GM23338 (cell line): ENCODE measurements around the gene RRBP1.

ENCODE experiments used
- CREB1 ChIP-seq: fragments of 250-450 bp; sonication (Bioruptor Pico); IDR thresholded peaks from 2 replicates; pipeline ENCODE4 v1.5.0; 2020; ENCODE audit warnings: low read depth, mild to moderate bottlenecking, moderate library complexity
- ETS1 ChIP-seq: IDR thresholded peaks from 2 replicates; pipeline ENCODE4 v1.6.1; 2016; ENCODE audit warnings: antibody characterized with exemption
- EZH2 ChIP-seq: fragments of 200-600 bp; sonication (generic); IDR thresholded peaks from one replicate; pipeline ENCODE4 v1.8.0; 2017; ENCODE audit warnings: antibody characterized with exemption, mild to moderate bottlenecking, low read depth; ENCODE audit not compliant: unreplicated experiment
- EZH2phosphoT487 ChIP-seq: fragments of 200-600 bp; sonication (generic); IDR thresholded peaks from one replicate; pipeline ENCODE4 v1.8.1; 2018; ENCODE audit warnings: antibody characterized with exemption; ENCODE audit not compliant: unreplicated experiment
- JUNB ChIP-seq: IDR thresholded peaks from one replicate; pipeline ENCODE4 v1.6.1; 2016; ENCODE audit warnings: antibody characterized with exemption; ENCODE audit not compliant: unreplicated experiment
- NANOG ChIP-seq: IDR thresholded peaks from 2 replicates; pipeline ENCODE4 v1.6.1; 2016; ENCODE audit warnings: antibody characterized with exemption, borderline replicate concordance
- POLR2AphosphoS5 ChIP-seq: IDR thresholded peaks from 2 replicates; pipeline ENCODE4 v1.6.1; 2016; ENCODE audit warnings: antibody characterized with exemption, low read depth
- REST ChIP-seq: IDR thresholded peaks from one replicate; pipeline ENCODE4 v1.6.1; 2018; ENCODE audit warnings: antibody characterized with exemption; ENCODE audit not compliant: unreplicated experiment
- STAT1 ChIP-seq: IDR thresholded peaks from one replicate; pipeline ENCODE4 v1.6.1; 2016; ENCODE audit warnings: antibody characterized with exemption; ENCODE audit not compliant: unreplicated experiment
- ZNF331 ChIP-seq: fragments of 250-450 bp; sonication (Bioruptor Pico); IDR thresholded peaks from 2 replicates; pipeline ENCODE4 v1.5.0; 2020; ENCODE audit warnings: low read depth, mild to moderate bottlenecking, moderate library complexity
- TF ChIP-seq, protein P1 (sequence below), 2 experiments: fragments of 200-600 bp in 1 of 2; sonication (generic) in 1 of 2; conservative IDR thresholded peaks; 2 replicates each; pipeline versions ENCODE4 v1.5.1 to v1.6.1; 2016 to 2017; ENCODE audit warnings: antibody characterized with exemption in 2 of 2, low read depth in 2 of 2, mild to moderate bottlenecking in 2 of 2, moderate library complexity in 1 of 2
- TF ChIP-seq, protein P2 (sequence below): fragments of 250-450 bp; sonication (Bioruptor Pico); IDR thresholded peaks from 2 replicates; pipeline ENCODE4 v1.5.0; 2020; ENCODE audit warnings: mild to moderate bottlenecking, moderate library complexity

GRCh38 chr20:17576215-17576614, 105.8 kb downstream of the RRBP1 start:
- TF ChIP-seq, protein P1, sequence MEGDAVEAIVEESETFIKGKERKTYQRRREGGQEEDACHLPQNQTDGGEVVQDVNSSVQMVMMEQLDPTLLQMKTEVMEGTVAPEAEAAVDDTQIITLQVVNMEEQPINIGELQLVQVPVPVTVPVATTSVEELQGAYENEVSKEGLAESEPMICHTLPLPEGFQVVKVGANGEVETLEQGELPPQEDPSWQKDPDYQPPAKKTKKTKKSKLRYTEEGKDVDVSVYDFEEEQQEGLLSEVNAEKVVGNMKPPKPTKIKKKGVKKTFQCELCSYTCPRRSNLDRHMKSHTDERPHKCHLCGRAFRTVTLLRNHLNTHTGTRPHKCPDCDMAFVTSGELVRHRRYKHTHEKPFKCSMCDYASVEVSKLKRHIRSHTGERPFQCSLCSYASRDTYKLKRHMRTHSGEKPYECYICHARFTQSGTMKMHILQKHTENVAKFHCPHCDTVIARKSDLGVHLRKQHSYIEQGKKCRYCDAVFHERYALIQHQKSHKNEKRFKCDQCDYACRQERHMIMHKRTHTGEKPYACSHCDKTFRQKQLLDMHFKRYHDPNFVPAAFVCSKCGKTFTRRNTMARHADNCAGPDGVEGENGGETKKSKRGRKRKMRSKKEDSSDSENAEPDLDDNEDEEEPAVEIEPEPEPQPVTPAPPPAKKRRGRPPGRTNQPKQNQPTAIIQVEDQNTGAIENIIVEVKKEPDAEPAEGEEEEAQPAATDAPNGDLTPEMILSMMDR (conservative IDR thresholded peaks at IDR 0.05; ENCODE audit: low read depth in 2 of 2) = no peak
- TF ChIP-seq EZH2 (no peak), POLR2AphosphoS5 (no peak), REST (no peak), CREB1 (no peak), JUNB (no peak), ETS1 (no peak), EZH2phosphoT487 (no peak), ZNF331 (no peak), STAT1 (no peak), NANOG (no peak)
- TF ChIP-seq, protein P2, sequence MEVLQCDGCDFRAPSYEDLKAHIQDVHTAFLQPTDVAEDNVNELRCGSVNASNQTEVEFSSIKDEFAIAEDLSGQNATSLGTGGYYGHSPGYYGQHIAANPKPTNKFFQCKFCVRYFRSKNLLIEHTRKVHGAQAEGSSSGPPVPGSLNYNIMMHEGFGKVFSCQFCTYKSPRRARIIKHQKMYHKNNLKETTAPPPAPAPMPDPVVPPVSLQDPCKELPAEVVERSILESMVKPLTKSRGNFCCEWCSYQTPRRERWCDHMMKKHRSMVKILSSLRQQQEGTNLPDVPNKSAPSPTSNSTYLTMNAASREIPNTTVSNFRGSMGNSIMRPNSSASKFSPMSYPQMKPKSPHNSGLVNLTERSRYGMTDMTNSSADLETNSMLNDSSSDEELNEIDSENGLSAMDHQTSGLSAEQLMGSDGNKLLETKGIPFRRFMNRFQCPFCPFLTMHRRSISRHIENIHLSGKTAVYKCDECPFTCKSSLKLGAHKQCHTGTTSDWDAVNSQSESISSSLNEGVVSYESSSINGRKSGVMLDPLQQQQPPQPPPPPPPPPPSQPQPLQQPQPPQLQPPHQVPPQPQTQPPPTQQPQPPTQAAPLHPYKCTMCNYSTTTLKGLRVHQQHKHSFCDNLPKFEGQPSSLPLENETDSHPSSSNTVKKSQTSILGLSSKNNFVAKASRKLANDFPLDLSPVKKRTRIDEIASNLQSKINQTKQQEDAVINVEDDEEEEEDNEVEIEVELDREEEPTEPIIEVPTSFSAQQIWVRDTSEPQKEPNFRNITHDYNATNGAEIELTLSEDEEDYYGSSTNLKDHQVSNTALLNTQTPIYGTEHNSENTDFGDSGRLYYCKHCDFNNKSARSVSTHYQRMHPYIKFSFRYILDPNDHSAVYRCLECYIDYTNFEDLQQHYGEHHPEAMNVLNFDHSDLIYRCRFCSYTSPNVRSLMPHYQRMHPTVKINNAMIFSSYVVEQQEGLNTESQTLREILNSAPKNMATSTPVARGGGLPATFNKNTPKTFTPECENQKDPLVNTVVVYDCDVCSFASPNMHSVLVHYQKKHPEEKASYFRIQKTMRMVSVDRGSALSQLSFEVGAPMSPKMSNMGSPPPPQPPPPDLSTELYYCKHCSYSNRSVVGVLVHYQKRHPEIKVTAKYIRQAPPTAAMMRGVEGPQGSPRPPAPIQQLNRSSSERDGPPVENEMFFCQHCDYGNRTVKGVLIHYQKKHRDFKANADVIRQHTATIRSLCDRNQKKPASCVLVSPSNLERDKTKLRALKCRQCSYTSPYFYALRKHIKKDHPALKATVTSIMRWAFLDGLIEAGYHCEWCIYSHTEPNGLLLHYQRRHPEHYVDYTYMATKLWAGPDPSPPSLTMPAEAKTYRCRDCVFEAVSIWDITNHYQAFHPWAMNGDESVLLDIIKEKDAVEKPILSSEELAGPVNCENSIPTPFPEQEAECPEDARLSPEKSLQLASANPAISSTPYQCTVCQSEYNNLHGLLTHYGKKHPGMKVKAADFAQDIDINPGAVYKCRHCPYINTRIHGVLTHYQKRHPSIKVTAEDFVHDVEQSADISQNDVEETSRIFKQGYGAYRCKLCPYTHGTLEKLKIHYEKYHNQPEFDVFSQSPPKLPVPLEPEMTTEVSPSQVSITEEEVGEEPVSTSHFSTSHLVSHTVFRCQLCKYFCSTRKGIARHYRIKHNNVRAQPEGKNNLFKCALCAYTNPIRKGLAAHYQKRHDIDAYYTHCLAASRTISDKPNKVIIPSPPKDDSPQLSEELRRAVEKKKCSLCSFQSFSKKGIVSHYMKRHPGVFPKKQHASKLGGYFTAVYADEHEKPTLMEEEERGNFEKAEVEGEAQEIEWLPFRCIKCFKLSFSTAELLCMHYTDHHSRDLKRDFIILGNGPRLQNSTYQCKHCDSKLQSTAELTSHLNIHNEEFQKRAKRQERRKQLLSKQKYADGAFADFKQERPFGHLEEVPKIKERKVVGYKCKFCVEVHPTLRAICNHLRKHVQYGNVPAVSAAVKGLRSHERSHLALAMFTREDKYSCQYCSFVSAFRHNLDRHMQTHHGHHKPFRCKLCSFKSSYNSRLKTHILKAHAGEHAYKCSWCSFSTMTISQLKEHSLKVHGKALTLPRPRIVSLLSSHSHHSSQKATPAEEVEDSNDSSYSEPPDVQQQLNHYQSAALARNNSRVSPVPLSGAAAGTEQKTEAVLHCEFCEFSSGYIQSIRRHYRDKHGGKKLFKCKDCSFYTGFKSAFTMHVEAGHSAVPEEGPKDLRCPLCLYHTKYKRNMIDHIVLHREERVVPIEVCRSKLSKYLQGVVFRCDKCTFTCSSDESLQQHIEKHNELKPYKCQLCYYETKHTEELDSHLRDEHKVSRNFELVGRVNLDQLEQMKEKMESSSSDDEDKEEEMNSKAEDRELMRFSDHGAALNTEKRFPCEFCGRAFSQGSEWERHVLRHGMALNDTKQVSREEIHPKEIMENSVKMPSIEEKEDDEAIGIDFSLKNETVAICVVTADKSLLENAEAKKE (CRISPR knock-in tag) = no peak
